Subcutaneous adipose tissue (tissue), 4 donors: Measurements from ENCODE around the gene CFDP1. TPM values are rescaled to one million over a fixed set of nuclear protein-coding genes. Genes with fewer than 3 reads are reported as not detected.

Source experiments
- total RNA-seq, 4 donors: library from RNA; depleted of rRNA; stranded (reverse); fragments of >200 nt; gene quantifications; one replicate each; pipeline ENCODE4 v1.1.0, GENCODE V29; 2016
- TF ChIP-seq, protein P1 (sequence below): fragments of 450-650 bp; IDR thresholded peaks from one replicate; pipeline ENCODE4 v1.5.1; 2016; ENCODE audit warnings: low read depth, mild to moderate bottlenecking, control low read depth, antibody characterized with exemption, moderate library complexity

Gene CFDP1
- total RNA-seq, 4 donors from 2014 or later, result 38.6 to 60.7 (median 57.0) TPM

DNA sequence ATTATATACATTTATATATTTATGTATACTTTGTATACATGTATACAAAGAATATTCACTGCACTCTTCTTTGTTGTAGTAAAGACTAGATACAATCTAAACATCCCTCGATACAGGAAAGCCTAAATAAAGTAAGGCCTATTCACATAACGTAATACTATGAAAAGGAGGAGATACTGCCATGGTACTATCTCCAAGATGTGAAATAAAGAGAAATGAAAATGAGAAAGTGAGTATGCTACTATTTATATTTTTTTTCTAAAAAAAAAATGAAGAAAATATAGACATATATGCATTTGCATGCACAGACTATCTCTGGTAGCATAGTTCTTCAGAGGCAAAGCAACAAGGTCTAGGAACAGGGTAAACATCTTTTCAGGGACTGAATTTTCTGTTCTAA is 19.4 kb downstream of the CFDP1 start:
- TF ChIP-seq, protein P1, sequence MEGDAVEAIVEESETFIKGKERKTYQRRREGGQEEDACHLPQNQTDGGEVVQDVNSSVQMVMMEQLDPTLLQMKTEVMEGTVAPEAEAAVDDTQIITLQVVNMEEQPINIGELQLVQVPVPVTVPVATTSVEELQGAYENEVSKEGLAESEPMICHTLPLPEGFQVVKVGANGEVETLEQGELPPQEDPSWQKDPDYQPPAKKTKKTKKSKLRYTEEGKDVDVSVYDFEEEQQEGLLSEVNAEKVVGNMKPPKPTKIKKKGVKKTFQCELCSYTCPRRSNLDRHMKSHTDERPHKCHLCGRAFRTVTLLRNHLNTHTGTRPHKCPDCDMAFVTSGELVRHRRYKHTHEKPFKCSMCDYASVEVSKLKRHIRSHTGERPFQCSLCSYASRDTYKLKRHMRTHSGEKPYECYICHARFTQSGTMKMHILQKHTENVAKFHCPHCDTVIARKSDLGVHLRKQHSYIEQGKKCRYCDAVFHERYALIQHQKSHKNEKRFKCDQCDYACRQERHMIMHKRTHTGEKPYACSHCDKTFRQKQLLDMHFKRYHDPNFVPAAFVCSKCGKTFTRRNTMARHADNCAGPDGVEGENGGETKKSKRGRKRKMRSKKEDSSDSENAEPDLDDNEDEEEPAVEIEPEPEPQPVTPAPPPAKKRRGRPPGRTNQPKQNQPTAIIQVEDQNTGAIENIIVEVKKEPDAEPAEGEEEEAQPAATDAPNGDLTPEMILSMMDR, result no peak

DNA sequence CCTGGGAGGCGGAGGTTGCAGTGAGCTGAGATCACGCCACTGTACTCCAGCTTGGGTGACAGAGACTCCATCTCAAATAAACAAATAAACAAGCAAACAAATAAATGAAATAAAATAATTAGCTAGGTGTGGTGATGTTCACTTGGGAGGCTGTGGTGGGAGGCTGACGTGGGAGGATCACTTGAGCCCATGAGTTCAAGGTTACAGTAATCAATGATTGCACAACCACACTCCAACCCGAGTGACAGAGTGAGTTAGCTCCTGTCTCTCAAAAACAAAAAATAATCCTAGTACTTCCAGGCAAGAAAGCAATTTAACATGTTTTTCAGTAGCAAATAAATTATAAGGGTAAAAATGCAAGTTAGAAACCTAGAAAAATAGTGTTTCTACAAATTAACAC is 26.4 kb downstream of the CFDP1 start:
- TF ChIP-seq, protein P1, result no peak

DNA sequence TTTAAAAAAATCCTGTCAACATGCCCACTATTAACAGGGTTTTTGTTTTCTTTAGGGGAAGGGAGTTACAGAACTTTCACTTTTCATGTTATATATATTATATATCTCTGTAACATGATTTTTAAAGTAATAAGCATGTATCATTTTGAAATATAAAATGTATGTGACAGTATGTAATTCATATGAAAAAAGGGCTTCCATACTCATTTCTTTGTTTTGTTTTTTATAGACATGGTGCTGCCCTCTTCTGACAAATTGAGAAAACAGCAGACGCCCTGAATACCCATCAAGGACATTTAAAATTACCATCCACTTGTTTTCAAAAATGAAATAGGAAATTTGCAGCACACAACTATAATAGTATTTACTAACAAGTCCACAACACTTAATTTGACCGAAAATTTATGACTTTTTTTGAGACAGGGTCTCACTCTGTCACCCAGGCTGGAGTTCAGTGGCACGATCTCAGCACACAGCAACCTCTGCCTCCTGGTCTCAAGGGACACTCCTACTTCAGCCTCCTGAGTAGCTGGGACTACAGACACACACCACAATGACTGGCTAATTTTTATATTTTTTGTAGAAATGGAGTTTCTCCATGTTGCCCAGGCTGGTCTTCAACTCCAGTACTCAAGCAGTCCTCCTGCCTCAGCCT is 30.4 kb downstream of the CFDP1 start:
- TF ChIP-seq, protein P1, result no peak

DNA sequence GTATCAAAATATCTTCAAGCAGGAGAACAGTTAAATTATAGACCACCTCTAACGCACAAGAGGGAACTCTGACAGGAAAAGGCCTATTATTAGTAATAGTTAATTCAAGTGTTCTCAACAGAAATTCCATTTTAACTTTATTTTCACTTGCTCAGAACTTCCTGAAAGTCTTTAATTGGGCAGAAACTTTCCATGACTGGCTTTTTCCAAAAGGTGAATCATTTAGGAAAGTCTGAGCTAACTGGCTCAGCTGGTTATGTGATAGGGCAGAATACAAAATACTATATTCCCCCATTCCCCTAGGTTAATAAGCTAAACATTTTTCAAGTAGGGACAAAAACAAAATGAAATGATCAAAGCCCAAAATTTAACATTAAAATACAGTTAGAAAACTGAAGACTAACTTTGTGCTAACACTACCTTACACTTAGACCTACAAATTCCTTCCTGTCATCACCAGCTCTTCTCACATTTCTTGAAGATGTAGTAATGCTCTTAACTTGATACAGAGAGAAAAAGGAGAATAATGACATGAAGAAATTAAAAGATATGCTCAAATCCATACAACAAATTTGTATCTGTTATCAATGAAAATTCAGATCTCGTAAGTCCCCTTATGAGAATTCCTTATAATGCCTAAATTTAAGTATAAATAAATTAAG is 31.0 kb downstream of the CFDP1 start:
- TF ChIP-seq, protein P1, result no peak

DNA sequence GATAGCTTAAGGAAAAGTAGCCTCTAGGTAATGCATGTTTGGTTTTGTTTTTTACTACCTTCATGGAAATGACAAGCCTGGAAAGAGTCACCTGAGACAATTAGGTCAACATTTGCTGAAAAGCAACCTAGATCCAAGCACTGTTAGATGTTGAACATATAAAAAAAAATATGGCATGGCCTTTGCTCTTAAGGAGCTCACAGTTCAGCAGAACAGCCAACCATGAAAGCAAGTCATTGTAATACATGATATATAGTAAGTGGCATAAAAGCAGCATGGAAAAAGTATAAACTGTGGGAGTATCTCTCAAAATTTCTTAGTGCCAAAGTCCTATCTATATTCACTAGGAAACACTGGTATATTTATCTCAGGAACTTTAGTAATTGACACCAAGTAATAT is 31.6 kb downstream of the CFDP1 start:
- TF ChIP-seq, protein P1, result no peak

DNA sequence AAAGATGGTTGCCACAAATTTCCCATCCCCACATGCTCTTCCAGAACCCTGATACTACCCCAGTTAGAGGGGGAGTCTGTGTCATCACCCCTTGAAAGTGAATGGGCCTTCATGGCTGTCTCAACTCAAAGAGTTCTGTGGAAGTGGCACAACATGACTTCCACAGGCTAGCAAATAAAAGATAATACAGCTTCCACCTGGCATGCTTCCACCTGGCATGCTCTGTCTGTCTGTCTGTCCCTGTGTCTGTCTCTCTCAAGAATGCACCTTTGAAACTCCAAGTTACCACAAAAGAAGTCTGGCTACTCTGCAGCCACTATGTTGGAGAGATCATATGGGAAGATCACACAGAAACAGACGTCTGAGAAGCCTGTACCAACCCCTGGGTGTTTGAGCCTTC is 35.0 kb downstream of the CFDP1 start:
- TF ChIP-seq, protein P1, result no peak

DNA sequence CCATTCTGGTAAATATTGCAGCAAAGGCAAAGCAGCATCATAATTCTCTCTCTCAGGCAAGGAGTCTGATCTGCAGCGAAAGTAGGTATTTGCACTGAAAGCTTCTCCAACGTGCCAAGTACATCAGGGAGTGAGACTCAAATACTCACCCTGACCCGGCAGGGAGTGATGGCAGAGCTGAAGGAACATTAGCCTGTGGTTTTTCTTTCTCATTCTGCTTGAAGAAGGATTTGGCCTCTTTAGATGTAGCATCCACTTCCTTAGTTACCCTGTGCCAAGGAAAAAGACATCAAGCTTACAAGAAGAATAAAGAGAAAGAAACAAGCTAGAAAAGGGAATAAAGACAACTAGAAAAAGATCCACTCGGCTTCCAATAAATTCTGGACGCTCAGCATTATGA is 38.4 kb downstream of the CFDP1 start:
- TF ChIP-seq, protein P1, result no peak
